Neuronal stem cell (in vitro differentiated cells): Measurements from ENCODE around the gene MLLT3.

ENCODE experiments used
- DNase-seq: peaks from one replicate; pipeline ENCODE4 v3.0.0-alpha.2; 2013; ENCODE audit warnings: low spot score
- H2AFZ ChIP-seq: one replicate; pipeline ENCODE4 v1.6.1; 2013; ENCODE audit warnings: mild to moderate bottlenecking, low read length, inconsistent platforms
- H2AK5ac ChIP-seq: 2 replicates; pipeline ENCODE4 v1.6.1; 2013; ENCODE audit warnings: low read depth, mild to moderate bottlenecking, inconsistent platforms, low read length, moderate library complexity, mixed read lengths
- H2BK120ac ChIP-seq: 2 replicates; pipeline ENCODE4 v1.6.1; 2013; ENCODE audit warnings: low read depth, mild to moderate bottlenecking, inconsistent platforms, low read length, moderate library complexity, mixed read lengths
- H2BK12ac ChIP-seq: one replicate; pipeline ENCODE4 v1.6.1; 2013; ENCODE audit warnings: low read length, inconsistent platforms
- H2BK15ac ChIP-seq: 2 replicates; pipeline ENCODE4 v1.6.1; 2013; ENCODE audit warnings: mild to moderate bottlenecking, low read length, inconsistent platforms, mixed read lengths
- H2BK5ac ChIP-seq: one replicate; pipeline ENCODE4 v1.6.1; 2013; ENCODE audit warnings: inconsistent platforms, mild to moderate bottlenecking, low read length, moderate library complexity
- H3K14ac ChIP-seq: one replicate; pipeline ENCODE4 v1.6.1; 2013; ENCODE audit warnings: low read length, inconsistent platforms
- H3K18ac ChIP-seq: 2 replicates; pipeline ENCODE4 v1.6.1; 2013; ENCODE audit warnings: low read length, inconsistent platforms
- H3K23ac ChIP-seq: 2 replicates; pipeline ENCODE4 v1.6.1; 2013; ENCODE audit warnings: low read depth, mild to moderate bottlenecking, mixed read lengths, low read length, inconsistent platforms; ENCODE audit not compliant: poor library complexity
- H3K27ac ChIP-seq: replicated peaks from 3 replicates; pipeline ENCODE4 v1.5.1; 2013; ENCODE audit warnings: low read length, inconsistent platforms
- H3K27me3 ChIP-seq, 3 experiments: 2 replicates each; pipeline ENCODE4 v1.6.1; 2013; ENCODE audit warnings: low read length in 3 of 3, mild to moderate bottlenecking in 2 of 3, inconsistent platforms in 1 of 3, low read depth in 1 of 3, mixed read lengths in 1 of 3, moderate library complexity in 1 of 3; ENCODE audit not compliant: control insufficient read depth in 3 of 3, insufficient read depth in 3 of 3
- H3K36me3 ChIP-seq, 2 donors: replicated peaks in 1 of 2; 2 replicates each; pipeline ENCODE4 v1.6.1; 2013; ENCODE audit warnings: low read length in 2 of 2; ENCODE audit not compliant: control insufficient read depth in 2 of 2, insufficient read depth in 2 of 2
- H3K4ac ChIP-seq: 2 replicates; pipeline ENCODE4 v1.6.1; 2013; ENCODE audit warnings: inconsistent platforms, mild to moderate bottlenecking, low read length, moderate library complexity
- H3K4me1 ChIP-seq, 2 donors: 1 replicate in 1 of 2; 2 replicates in 1 of 2; pipeline ENCODE4 v1.6.1; 2013; ENCODE audit warnings: low read length in 2 of 2, low read depth in 1 of 2; ENCODE audit not compliant: control insufficient read depth in 2 of 2, insufficient read depth in 1 of 2
- H3K4me2 ChIP-seq: one replicate; pipeline ENCODE4 v1.6.1; 2013; ENCODE audit warnings: mild to moderate bottlenecking, low read length, inconsistent platforms; ENCODE audit not compliant: insufficient read depth, poor library complexity, severe bottlenecking
- H3K4me3 ChIP-seq, 2 donors: 2 replicates each; pipeline ENCODE4 v1.5.1; 2013; ENCODE audit warnings: low read length in 2 of 2, mild to moderate bottlenecking in 2 of 2, inconsistent platforms in 1 of 2, moderate library complexity in 1 of 2
- H3K79me1 ChIP-seq: one replicate; pipeline ENCODE4 v1.6.1; 2013; ENCODE audit warnings: low read depth, mild to moderate bottlenecking, inconsistent platforms, low read length, moderate library complexity
- H3K9ac ChIP-seq: one replicate; pipeline ENCODE4 v1.6.1; 2013; ENCODE audit warnings: mild to moderate bottlenecking, low read depth, low read length, inconsistent platforms; ENCODE audit not compliant: poor library complexity
- H3K9me3 ChIP-seq, 2 donors: replicated peaks in 1 of 2; 2 replicates each; pipeline versions ENCODE3 to v1.6.1; 2013; ENCODE audit warnings: low read length in 2 of 2, mild to moderate bottlenecking in 2 of 2, inconsistent platforms in 1 of 2, low read depth in 1 of 2, mixed read lengths in 1 of 2, moderate library complexity in 1 of 2; ENCODE audit not compliant: control insufficient read depth in 2 of 2, insufficient read depth in 1 of 2
- H4K8ac ChIP-seq: one replicate; pipeline ENCODE4 v1.6.1; 2013; ENCODE audit warnings: low read depth, mild to moderate bottlenecking, inconsistent platforms, low read length, moderate library complexity
- H4K91ac ChIP-seq: one replicate; pipeline ENCODE4 v1.6.1; 2013; ENCODE audit warnings: low read length, low read depth, mild to moderate bottlenecking, inconsistent platforms; ENCODE audit not compliant: poor library complexity
- WGBS, 2 donors: extraction: QIAGEN DNeasy Blood & Tissue Kit; methylation state at CpG; one replicate each; pipeline ENCODE4 v1.1.7; 2013; ENCODE audit warnings: missing lambda C conversion rate in 2 of 2, mixed read lengths in 1 of 2; ENCODE audit not compliant: insufficient read length in 2 of 2, insufficient replicate concordance in 1 of 2; ENCODE audit errors: extremely low coverage in 2 of 2; 5-methylcytosine and 5-hydroxymethylcytosine counted together

Gene MLLT3

GRCh38 chr9:20562051-20562450 lies 60.2 kb downstream of the MLLT3 start:
- Histone ChIP-seq H2AK5ac (no peak overlapping the region), H3K79me1 (no peaks in the 10 kb centered on the region), H2BK120ac (no peak overlapping the region), H2AFZ (no peak overlapping the region), H3K4me2 (no peak overlapping the region), H3K9me3 (no peaks in the 10 kb centered on the region), H3K36me3 (no peaks in the 10 kb centered on the region), H4K91ac (no peak overlapping the region), H3K18ac (no peak overlapping the region), H3K4me3 (no peak overlapping the region), H2BK12ac (no peak overlapping the region), H3K27me3 (no peaks in the 10 kb centered on the region), H2BK15ac (no peak overlapping the region), H2BK5ac (no peak overlapping the region), H3K4ac (no peak overlapping the region), H3K27ac (no peak overlapping the region), H3K14ac (no peak overlapping the region), H3K23ac (no peak overlapping the region), H4K8ac (no peak overlapping the region), H3K9ac (no peak overlapping the region), H3K4me1 (peaks cover 7 to 15% of the 10 kb centered on the region in 2 donors)
- no CpG with 5 or more reads among the region's 2 CpGs for WGBS, 2 donors
- DNase-seq: no peak

GRCh38 chr9:20561531-20561930 lies 60.8 kb downstream of the MLLT3 start:
- DNase-seq: no peak
- Histone ChIP-seq H3K36me3 (no peaks in the 10 kb centered on the region), H3K27me3 (no peaks in the 10 kb centered on the region), H3K79me1 (no peaks in the 10 kb centered on the region), H2AFZ (no peak overlapping the region), H3K9me3 (no peaks in the 10 kb centered on the region), H3K9ac (no peak overlapping the region), H3K4ac (no peak overlapping the region), H4K8ac (no peak overlapping the region), H3K4me2 (no peak overlapping the region), H3K23ac (no peak overlapping the region), H2BK15ac (no peak overlapping the region), H4K91ac (no peak overlapping the region), H2BK5ac (no peak overlapping the region), H3K4me1 (peaks cover 7 to 15% of the 10 kb centered on the region in 2 donors), H3K18ac (no peak overlapping the region), H2AK5ac (no peak overlapping the region), H3K27ac (no peak overlapping the region), H2BK120ac (no peak overlapping the region), H3K4me3 (no peak overlapping the region), H3K14ac (no peak overlapping the region), H2BK12ac (no peak overlapping the region)
- WGBS, 2 donors: no CpG with 5 or more reads among the region's 3 CpGs

GRCh38 chr9:20559231-20559890 lies 62.9 kb downstream of the MLLT3 start:
- no peak for DNase-seq
- H3K4me2 ChIP-seq: no peak overlapping the region
- H3K4me3 ChIP-seq: no peak overlapping the region
- H2AFZ ChIP-seq: no peak overlapping the region
- H2AK5ac ChIP-seq: no peak overlapping the region
- no peak overlapping the region for H3K9ac ChIP-seq
- no CpG with 5 or more reads among the region's 1 CpG for WGBS, 2 donors
- no peaks in the 10 kb centered on the region for H3K27me3 ChIP-seq
- no peak overlapping the region for H2BK5ac ChIP-seq
- no peaks in the 10 kb centered on the region for H3K36me3 ChIP-seq
- H3K18ac ChIP-seq: no peak overlapping the region
- H3K27ac ChIP-seq: no peak overlapping the region
- no peak overlapping the region for H4K91ac ChIP-seq
- no peak overlapping the region for H2BK120ac ChIP-seq
- H2BK12ac ChIP-seq: no peak overlapping the region
- no peak overlapping the region for H3K4ac ChIP-seq
- H3K79me1 ChIP-seq: no peaks in the 10 kb centered on the region
- H3K14ac ChIP-seq: no peak overlapping the region
- H4K8ac ChIP-seq: no peak overlapping the region
- H3K4me1 ChIP-seq: peaks cover 5 to 15% of the 10 kb centered on the region in 2 donors
- H3K9me3 ChIP-seq: no peaks in the 10 kb centered on the region
- no peak overlapping the region for H2BK15ac ChIP-seq
- no peak overlapping the region for H3K23ac ChIP-seq

GRCh38 chr9:20558566-20559016 lies 63.7 kb downstream of the MLLT3 start:
- peaks cover 5 to 11% of the 10 kb centered on the region in 2 donors for H3K4me1 ChIP-seq
- H3K27me3 ChIP-seq: no peaks in the 10 kb centered on the region
- no peaks in the 10 kb centered on the region for H3K9me3 ChIP-seq
- H3K27ac ChIP-seq: no peak overlapping the region
- no peak for DNase-seq
- no peak overlapping the region for H3K4ac ChIP-seq
- H3K36me3 ChIP-seq: no peaks in the 10 kb centered on the region
- H2AFZ ChIP-seq: no peak overlapping the region
- H4K8ac ChIP-seq: no peak overlapping the region
- no peak overlapping the region for H2BK5ac ChIP-seq
- H2AK5ac ChIP-seq: no peak overlapping the region
- H3K23ac ChIP-seq: no peak overlapping the region
- no peak overlapping the region for H3K4me2 ChIP-seq
- no peak overlapping the region for H3K9ac ChIP-seq
- H2BK15ac ChIP-seq: no peak overlapping the region
- H2BK12ac ChIP-seq: no peak overlapping the region
- no peak overlapping the region for H3K14ac ChIP-seq
- H2BK120ac ChIP-seq: no peak overlapping the region
- no peak overlapping the region for H3K18ac ChIP-seq
- H3K4me3 ChIP-seq: no peak overlapping the region
- no peak overlapping the region for H4K91ac ChIP-seq
- H3K79me1 ChIP-seq: no peaks in the 10 kb centered on the region
- no CpG with 5 or more reads among the region's 2 CpGs for WGBS, 2 donors
